Measurements from ENCODE around the gene CCDC92.

GRCh38 chr12:123923927-123924326 is 48.7 kb downstream of the CCDC92 start:
- TF ChIP-seq CTCF (IDR thresholded peaks at IDR 0.05; ENCODE audit: low read length) (no peak), EZH2 (optimal IDR thresholded peaks at IDR 0.05; ENCODE audit: low read depth, low read length) (no peak), EZH2phosphoT487 (IDR thresholded peaks at IDR 0.05; ENCODE audit: low read length) (no peak)
